ENCODE results near the gene SPTAN1. TPM values are rescaled to one million over a fixed set of nuclear protein-coding genes. Genes with fewer than 3 reads are reported as not detected.

SPTAN1 gene
- total RNA-seq, 6 experiments from 2014 or later, result 74.6 to 141 (median 98.6) TPM

GRCh38 chr9:128595471-128595870 lies 43.1 kb downstream of the SPTAN1 start:
- Histone ChIP-seq H3K4me3 (no peak overlapping the region), H3K27ac (no peak overlapping the region), H3K27me3 (no peaks in the 10 kb centered on the region), H3K9me3 (no peaks in the 10 kb centered on the region), H3K4me1 (no peaks in the 10 kb centered on the region), H3K36me3 (peaks cover 8 to 93% (median 53%) of the 10 kb centered on the region in 4 donors)
- ATAC-seq (no peak), DNase-seq (no peak)
- no peak for TF ChIP-seq POLR2A (IDR thresholded peaks at IDR 0.05)
- no peak for TF ChIP-seq CTCF (IDR thresholded peaks at IDR 0.05)
- WGBS (ENCODE audit: insufficient coverage, low coverage, low lambda C conversion rate, missing lambda C conversion rate), result 94% methylated on average over 4 of the region's 4 CpGs
- intact Hi-C loops (cut with DNase I), result no loop called here

GRCh38 chr9:128600099-128600498 lies 47.7 kb downstream of the SPTAN1 start:
- H3K27me3 ChIP-seq, result no peaks in the 10 kb centered on the region
- intact Hi-C loops (cut with DNase I), result no loop called here
- no peaks in the 10 kb centered on the region for H3K9me3 ChIP-seq
- H3K27ac ChIP-seq, result no peak overlapping the region
- peaks cover 8 to 82% (median 33%) of the 10 kb centered on the region in 4 donors for H3K36me3 ChIP-seq
- 93% methylated on average over 4 of the region's 4 CpGs for WGBS (ENCODE audit: insufficient coverage, low coverage, low lambda C conversion rate, missing lambda C conversion rate)
- DNase-seq (no peak), ATAC-seq (no peak)
- no peak for TF ChIP-seq CTCF (IDR thresholded peaks at IDR 0.05)
- TF ChIP-seq POLR2A (IDR thresholded peaks at IDR 0.05), result no peak
- H3K4me3 ChIP-seq, result no peak overlapping the region
- no peaks in the 10 kb centered on the region for H3K4me1 ChIP-seq

DNA sequence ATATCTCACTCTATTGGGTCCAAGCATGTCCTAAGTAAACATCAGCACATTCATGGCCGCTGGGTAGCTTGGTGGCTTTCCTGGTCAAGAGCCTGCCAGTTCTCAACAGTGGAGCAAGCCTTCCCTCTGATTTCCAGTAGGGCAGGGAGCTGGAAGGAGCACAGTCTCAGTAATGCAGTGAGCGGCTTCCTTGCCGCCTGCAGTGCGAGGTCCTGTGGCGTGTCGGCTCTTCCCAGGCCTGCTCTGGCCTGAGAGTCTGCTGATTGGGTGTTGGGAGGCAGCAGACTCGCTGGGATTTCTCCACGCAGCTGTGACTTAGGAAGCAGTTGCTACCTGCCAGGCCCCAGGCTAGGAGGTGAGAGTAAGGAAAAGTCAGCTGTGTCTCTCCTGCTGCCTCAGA lies 51.3 kb downstream of the SPTAN1 start:
- no peaks in the 10 kb centered on the region for H3K27me3 ChIP-seq
- 100% methylated on average over 1 of the region's 8 CpGs for WGBS (ENCODE audit: insufficient coverage, low coverage, low lambda C conversion rate, missing lambda C conversion rate)
- intact Hi-C loops (cut with DNase I), result no loop called here
- DNase-seq, result no peak
- peaks cover 5 to 81% (median 30%) of the 10 kb centered on the region in 4 donors for H3K36me3 ChIP-seq
- H3K9me3 ChIP-seq, result no peaks in the 10 kb centered on the region
- no peak for ATAC-seq
- H3K27ac ChIP-seq, result no peak overlapping the region
- TF ChIP-seq CTCF (IDR thresholded peaks at IDR 0.05), result no peak
- no peak for TF ChIP-seq POLR2A (IDR thresholded peaks at IDR 0.05)
- H3K4me3 ChIP-seq, result no peak overlapping the region
- peaks cover 0 to 9% (median 4%) of the 10 kb centered on the region in 4 donors for H3K4me1 ChIP-seq

- peak; percentile 95 to 97 (median 96) for ATAC-seq
- TF ChIP-seq CTCF (IDR thresholded peaks at IDR 0.05) (peak in 2 of 4 donors; percentile 26 to 38), POLR2A (IDR thresholded peaks at IDR 0.05) (no peak)
- 25% methylated on average over 9 of the region's 16 CpGs for WGBS (ENCODE audit: insufficient coverage, low coverage, low lambda C conversion rate, missing lambda C conversion rate)
- peak; percentile 90 to 97 (median 95) for DNase-seq
- Histone ChIP-seq H3K36me3 (peaks cover 0 to 90% (median 40%) of the 10 kb centered on the region in 4 donors), H3K4me1 (peaks cover 0 to 22% (median 9%) of the 10 kb centered on the region in 4 donors), H3K4me3 (no peak overlapping the region), H3K27me3 (no peaks in the 10 kb centered on the region), H3K27ac (peak overlapping the region; percentile 7 to 77 (median 73)), H3K9me3 (no peaks in the 10 kb centered on the region)
- intact Hi-C loops (cut with DNase I), result no loop called here
These were observed 55.4 kb downstream of the SPTAN1 start for GRCh38 chr9:128607642-128608350.

Data from right lobe of liver (tissue), 6 donors.